IgD-negative memory B cell (primary cell): ENCODE measurements around the gene CDCP1. TPM values are rescaled to one million over a fixed set of nuclear protein-coding genes. Genes with fewer than 3 reads are reported as not detected.

Experiments used
- H3K27ac Mint-ChIP-seq, 3 donors: one replicate each; pipeline ENCODE4 v1.8.0; 2020 to 2022; ENCODE audit warnings: mild to moderate bottlenecking in 3 of 3, mixed read lengths in 3 of 3, moderate library complexity in 1 of 3
- H3K27me3 Mint-ChIP-seq: one replicate; pipeline ENCODE4 v1.8.0; 2021; ENCODE audit warnings: mixed read lengths
- H3K36me3 Mint-ChIP-seq: one replicate; pipeline ENCODE4 v1.8.0; 2020; ENCODE audit warnings: mild to moderate bottlenecking, mixed read lengths
- H3K4me1 Mint-ChIP-seq, 3 donors: one replicate each; pipeline ENCODE4 v1.8.0; 2020 to 2022; ENCODE audit warnings: mixed read lengths in 3 of 3, mild to moderate bottlenecking in 1 of 3
- H3K4me3 Mint-ChIP-seq, 4 donors: one replicate each; pipeline ENCODE4 v1.8.0; 2020 to 2022; ENCODE audit warnings: mild to moderate bottlenecking in 4 of 4, mixed read lengths in 4 of 4, moderate library complexity in 3 of 4
- H3K9me3 Mint-ChIP-seq, 3 donors: one replicate each; pipeline ENCODE4 v1.8.0; 2020 to 2021; ENCODE audit warnings: mixed read lengths in 3 of 3, mild to moderate bottlenecking in 1 of 3
- polyA plus RNA-seq: library from polyadenylated mRNA; unstranded; fragments of 300-500 nt; fragmentation: Illumina TruSeq; gene quantifications from one replicate; pipeline ENCODE4 v1.2.3, GENCODE V29; 2021

The CDCP1 gene
- polyA plus RNA-seq, 1 donor from 2014 or later = not detected

- no peaks in the 10 kb centered on the region for H3K9me3 Mint-ChIP-seq
- H3K27me3 Mint-ChIP-seq = peaks cover 8% of the 10 kb centered on the region
- H3K4me3 Mint-ChIP-seq = no peak overlapping the region
- no peaks in the 10 kb centered on the region for H3K36me3 Mint-ChIP-seq
- H3K4me1 Mint-ChIP-seq = no peaks in the 10 kb centered on the region
- no peak overlapping the region for H3K27ac Mint-ChIP-seq
Measured at GRCh38 chr3:45134758-45135521, 11.2 kb downstream of the CDCP1 start.

GRCh38 chr3:45132568-45133211, 13.5 kb downstream of the CDCP1 start:
- Mint-ChIP-seq H3K4me3 (no peak overlapping the region), H3K9me3 (no peaks in the 10 kb centered on the region), H3K27me3 (peaks cover 6% of the 10 kb centered on the region), H3K27ac (no peak overlapping the region), H3K4me1 (no peaks in the 10 kb centered on the region), H3K36me3 (no peaks in the 10 kb centered on the region)

GRCh38 chr3:45131201-45131600, 15.0 kb downstream of the CDCP1 start:
- peaks cover 7% of the 10 kb centered on the region for H3K27me3 Mint-ChIP-seq
- H3K4me1 Mint-ChIP-seq = no peaks in the 10 kb centered on the region
- H3K9me3 Mint-ChIP-seq = no peaks in the 10 kb centered on the region
- H3K4me3 Mint-ChIP-seq = no peak overlapping the region
- no peaks in the 10 kb centered on the region for H3K36me3 Mint-ChIP-seq
- H3K27ac Mint-ChIP-seq = no peak overlapping the region

GRCh38 chr3:45130476-45130875, 15.7 kb downstream of the CDCP1 start:
- Mint-ChIP-seq H3K9me3 (no peaks in the 10 kb centered on the region), H3K27me3 (peaks cover 9% of the 10 kb centered on the region), H3K27ac (no peak overlapping the region), H3K4me3 (no peak overlapping the region), H3K36me3 (no peaks in the 10 kb centered on the region), H3K4me1 (no peaks in the 10 kb centered on the region)

GRCh38 chr3:45128950-45129349, 17.2 kb downstream of the CDCP1 start:
- no peak overlapping the region for H3K4me3 Mint-ChIP-seq
- peaks cover 9% of the 10 kb centered on the region for H3K27me3 Mint-ChIP-seq
- H3K9me3 Mint-ChIP-seq = peaks cover 0 to 2% (median 0%) of the 10 kb centered on the region in 3 donors
- no peaks in the 10 kb centered on the region for H3K4me1 Mint-ChIP-seq
- H3K36me3 Mint-ChIP-seq = no peaks in the 10 kb centered on the region
- no peak overlapping the region for H3K27ac Mint-ChIP-seq

GRCh38 chr3:45127130-45127822, 18.9 kb downstream of the CDCP1 start:
- Mint-ChIP-seq H3K36me3 (no peaks in the 10 kb centered on the region), H3K9me3 (peaks cover 0 to 2% (median 0%) of the 10 kb centered on the region in 3 donors), H3K4me1 (no peaks in the 10 kb centered on the region), H3K27me3 (peaks cover 9% of the 10 kb centered on the region), H3K27ac (no peak overlapping the region), H3K4me3 (no peak overlapping the region)

- no peaks in the 10 kb centered on the region for H3K4me1 Mint-ChIP-seq
- peaks cover 9% of the 10 kb centered on the region for H3K27me3 Mint-ChIP-seq
- no peak overlapping the region for H3K4me3 Mint-ChIP-seq
- no peaks in the 10 kb centered on the region for H3K36me3 Mint-ChIP-seq
- peaks cover 0 to 2% (median 0%) of the 10 kb centered on the region in 3 donors for H3K9me3 Mint-ChIP-seq
- H3K27ac Mint-ChIP-seq = no peak overlapping the region
Measured at GRCh38 chr3:45126730-45127129, 19.4 kb downstream of the CDCP1 start.

- Mint-ChIP-seq H3K9me3 (peaks cover 0 to 2% (median 0%) of the 10 kb centered on the region in 3 donors), H3K27ac (no peak overlapping the region)
Measured at GRCh38 chr3:45125550-45126026, 20.6 kb downstream of the CDCP1 start.

GRCh38 chr3:45124956-45125355, 21.2 kb downstream of the CDCP1 start:
- peak overlapping the region in 1 of 3 donors; percentile 39 for H3K27ac Mint-ChIP-seq
- H3K4me1 Mint-ChIP-seq = no peaks in the 10 kb centered on the region
- peaks cover 14% of the 10 kb centered on the region for H3K27me3 Mint-ChIP-seq
- peaks cover 0 to 2% (median 0%) of the 10 kb centered on the region in 3 donors for H3K9me3 Mint-ChIP-seq
- H3K4me3 Mint-ChIP-seq = no peak overlapping the region
- H3K36me3 Mint-ChIP-seq = no peaks in the 10 kb centered on the region

More at GRCh38 chr3:45125550-45126026, 20.6 kb downstream of the CDCP1 start:
- no peaks in the 10 kb centered on the region for H3K36me3 Mint-ChIP-seq
- peaks cover 12% of the 10 kb centered on the region for H3K27me3 Mint-ChIP-seq
- no peaks in the 10 kb centered on the region for H3K4me1 Mint-ChIP-seq
- H3K4me3 Mint-ChIP-seq = no peak overlapping the region

- H3K27me3 Mint-ChIP-seq = peaks cover 14% of the 10 kb centered on the region
- no peak overlapping the region for H3K27ac Mint-ChIP-seq
- no peaks in the 10 kb centered on the region for H3K4me1 Mint-ChIP-seq
- peaks cover 0 to 2% (median 0%) of the 10 kb centered on the region in 3 donors for H3K9me3 Mint-ChIP-seq
- no peaks in the 10 kb centered on the region for H3K36me3 Mint-ChIP-seq
- H3K4me3 Mint-ChIP-seq = no peak overlapping the region
Measured at GRCh38 chr3:45124352-45124751, 21.8 kb downstream of the CDCP1 start.

GRCh38 chr3:45123581-45124269, 22.5 kb downstream of the CDCP1 start:
- Mint-ChIP-seq H3K9me3 (peaks cover 0 to 2% (median 0%) of the 10 kb centered on the region in 3 donors), H3K36me3 (no peaks in the 10 kb centered on the region), H3K27ac (no peak overlapping the region), H3K4me3 (no peak overlapping the region), H3K4me1 (peaks cover 0 to 1% (median 0%) of the 10 kb centered on the region in 3 donors), H3K27me3 (peaks cover 15% of the 10 kb centered on the region)

- H3K36me3 Mint-ChIP-seq = no peaks in the 10 kb centered on the region
- no peak overlapping the region for H3K27ac Mint-ChIP-seq
- H3K4me3 Mint-ChIP-seq = no peak overlapping the region
- peaks cover 0 to 2% (median 0%) of the 10 kb centered on the region in 3 donors for H3K9me3 Mint-ChIP-seq
- peaks cover 16% of the 10 kb centered on the region for H3K27me3 Mint-ChIP-seq
- H3K4me1 Mint-ChIP-seq = peaks cover 0 to 6% (median 1%) of the 10 kb centered on the region in 3 donors
Measured at GRCh38 chr3:45123030-45123429, 23.1 kb downstream of the CDCP1 start.

- H3K27me3 Mint-ChIP-seq = peaks cover 14% of the 10 kb centered on the region
- peaks cover 0 to 2% (median 0%) of the 10 kb centered on the region in 3 donors for H3K9me3 Mint-ChIP-seq
- no peak overlapping the region for H3K27ac Mint-ChIP-seq
- H3K36me3 Mint-ChIP-seq = peaks cover 3% of the 10 kb centered on the region
- H3K4me3 Mint-ChIP-seq = no peak overlapping the region
- peaks cover 2 to 10% (median 5%) of the 10 kb centered on the region in 3 donors for H3K4me1 Mint-ChIP-seq
Measured at GRCh38 chr3:45120359-45121158, 25.6 kb downstream of the CDCP1 start.

- peaks cover 0 to under 1% (median 0%) of the 10 kb centered on the region in 3 donors for H3K9me3 Mint-ChIP-seq
- no peak overlapping the region for H3K27ac Mint-ChIP-seq
- no peak overlapping the region for H3K4me3 Mint-ChIP-seq
- H3K36me3 Mint-ChIP-seq = peaks cover 3% of the 10 kb centered on the region
- H3K27me3 Mint-ChIP-seq = peaks cover 14% of the 10 kb centered on the region
- H3K4me1 Mint-ChIP-seq = peaks cover 2 to 10% (median 5%) of the 10 kb centered on the region in 3 donors
Measured at GRCh38 chr3:45119824-45120358, 26.3 kb downstream of the CDCP1 start.
